Epithelial cell of esophagus (primary cell): Measurements from ENCODE around the gene SEMA6A.

ENCODE experiments used
- DNase-seq: peaks from one replicate; pipeline ENCODE4 v3.0.0; 2010; ENCODE audit warnings: low read depth
- H3K4me3 ChIP-seq: 2 replicates; pipeline ENCODE4 v1.5.1; 2011; ENCODE audit warnings: mild to moderate bottlenecking, low read length, control low read depth
- CTCF ChIP-seq: IDR thresholded peaks from 2 replicates; pipeline ENCODE4 v1.5.1; 2011; ENCODE audit warnings: low read depth, mild to moderate bottlenecking, low read length, control low read depth, inconsistent platforms; ENCODE audit not compliant: insufficient read depth; ENCODE audit errors: missing control alignments

The SEMA6A gene

GRCh38 chr5:116428966-116429365, 145.7 kb downstream of the SEMA6A start:
- DNase-seq, result no peak
- TF ChIP-seq CTCF, result no peak
- H3K4me3 ChIP-seq, result no peak overlapping the region

- DNase-seq, result no peak
- no peak overlapping the region for H3K4me3 ChIP-seq
- TF ChIP-seq CTCF, result no peak
Observed at GRCh38 chr5:116428413-116428812, 146.2 kb downstream of the SEMA6A start.

GRCh38 chr5:116424951-116425350, 149.7 kb downstream of the SEMA6A start:
- TF ChIP-seq CTCF, result no peak
- no peak for DNase-seq
- no peak overlapping the region for H3K4me3 ChIP-seq

- DNase-seq, result peak; percentile 66
- TF ChIP-seq CTCF, result no peak
- H3K4me3 ChIP-seq, result no peak overlapping the region
Observed at GRCh38 chr5:116424258-116424615, 150.4 kb downstream of the SEMA6A start.

GRCh38 chr5:116423587-116424257, 150.9 kb downstream of the SEMA6A start:
- H3K4me3 ChIP-seq, result no peak overlapping the region
- TF ChIP-seq CTCF, result no peak
- no peak for DNase-seq

- no peak for TF ChIP-seq CTCF
- H3K4me3 ChIP-seq, result no peak overlapping the region
- no peak for DNase-seq
Observed at GRCh38 chr5:116423141-116423540, 151.5 kb downstream of the SEMA6A start.

- TF ChIP-seq CTCF, result no peak
- no peak for DNase-seq
- no peak overlapping the region for H3K4me3 ChIP-seq
Observed at GRCh38 chr5:116421080-116421629, 153.5 kb downstream of the SEMA6A start.
